Caco-2 (cell line): ENCODE data around the gene ATP1A1. TPM values are rescaled to one million over a fixed set of nuclear protein-coding genes. Genes with fewer than 3 reads are reported as not detected.

ENCODE experiments used
- BruUV-seq: library from RNA; stranded (reverse); fragments of 400-500 nt; replicated peaks from 2 replicates; lab custom pipeline; 2021; lab: Mats Ljungman, UMichigan
- CTCF ChIA-PET: fragments of 300-600 bp; sonication (Branson Sonifier 250); formaldehyde crosslinking; loops from one replicate; lab custom pipeline; 2022; ENCODE audit warnings: antibody characterized with exemption; lab: Charles Lee
- POLR2A ChIA-PET: fragments of 300-600 bp; sonication (Branson Sonifier 250); formaldehyde crosslinking; loops from one replicate; lab custom pipeline; 2022; ENCODE audit warnings: antibody characterized with exemption; lab: Charles Lee
- DNase-seq, 2 experiments: peaks; one replicate each; pipeline versions ENCODE4 v3.0.0 to v3.0.0-alpha.2; 2020 to 2022
- H3K27me3 ChIP-seq: replicated peaks from 2 replicates; pipeline ENCODE4 v1.6.0; 2011; ENCODE audit warnings: low read length; ENCODE audit not compliant: control insufficient read depth, insufficient read depth
- H3K36me3 ChIP-seq: 2 replicates; pipeline ENCODE4 v1.5.1; 2011; ENCODE audit warnings: low read length; ENCODE audit not compliant: control insufficient read depth, insufficient read depth
- H3K4me1 ChIP-seq: fragments of 250-450 bp; sonication (Bioruptor Pico); 2 replicates; pipeline ENCODE4 v1.5.1; 2020; ENCODE audit warnings: mild to moderate bottlenecking
- H3K4me3 ChIP-seq: 2 replicates; pipeline ENCODE4 v1.5.1; 2011; ENCODE audit warnings: low read depth, mild to moderate bottlenecking, control low read depth, low read length
- H3K9me3 ChIP-seq: fragments of 250-450 bp; sonication (Bioruptor Pico); 2 replicates; pipeline ENCODE4 v1.5.1; 2020; ENCODE audit warnings: mild to moderate bottlenecking, moderate library complexity
- H3K27ac Mint-ChIP-seq: one replicate; pipeline ENCODE4 v1.8.0; 2022; ENCODE audit warnings: mixed read lengths; ENCODE audit not compliant: unreplicated experiment
- H3K27me3 Mint-ChIP-seq: one replicate; pipeline ENCODE4 v1.8.0; 2022; ENCODE audit warnings: mixed read lengths; ENCODE audit not compliant: insufficient read depth, unreplicated experiment
- H3K36me3 Mint-ChIP-seq: one replicate; pipeline ENCODE4 v1.8.0; 2022; ENCODE audit warnings: mild to moderate bottlenecking, mixed read lengths; ENCODE audit not compliant: insufficient read depth, unreplicated experiment
- H3K4me1 Mint-ChIP-seq: one replicate; pipeline ENCODE4 v1.8.0; 2022; ENCODE audit warnings: low read depth, mixed read lengths; ENCODE audit not compliant: unreplicated experiment
- H3K4me3 Mint-ChIP-seq: one replicate; pipeline ENCODE4 v1.8.0; 2022; ENCODE audit warnings: mild to moderate bottlenecking, moderate library complexity, mixed read lengths; ENCODE audit not compliant: unreplicated experiment
- H3K9me3 Mint-ChIP-seq: one replicate; pipeline ENCODE4 v1.8.0; 2022; ENCODE audit warnings: mixed read lengths; ENCODE audit not compliant: unreplicated experiment
- intact Hi-C: fragments of 100-400 bp; cut with micrococcal nuclease; formaldehyde crosslinking; loops from one replicate; pipeline ENCODE4 v1.10.0; 2022; ENCODE audit not compliant: unreplicated experiment
- total RNA-seq: library from RNA; stranded (reverse); gene quantifications from 2 replicates; pipeline ENCODE4 v1.2.3, GENCODE V29; 2022
- TF ChIP-seq, protein P1 (sequence below), 2 experiments: fragments of 200-600 bp in 1 of 2; IDR thresholded peaks; 1 replicate in 1 of 2; 2 replicates in 1 of 2; pipeline versions ENCODE4 v1.5.1 to v1.8.0; 2011 to 2022; ENCODE audit warnings: antibody characterized with exemption in 1 of 2, control low read depth in 1 of 2, inconsistent platforms in 1 of 2, low read depth in 1 of 2, low read length in 1 of 2, mild to moderate bottlenecking in 1 of 2, moderate library complexity in 1 of 2; ENCODE audit not compliant: insufficient read depth in 1 of 2, severe bottlenecking in 1 of 2, unreplicated experiment in 1 of 2

The ATP1A1 gene
- total RNA-seq, 1 experiment from 2014 or later: 508 TPM

DNA sequence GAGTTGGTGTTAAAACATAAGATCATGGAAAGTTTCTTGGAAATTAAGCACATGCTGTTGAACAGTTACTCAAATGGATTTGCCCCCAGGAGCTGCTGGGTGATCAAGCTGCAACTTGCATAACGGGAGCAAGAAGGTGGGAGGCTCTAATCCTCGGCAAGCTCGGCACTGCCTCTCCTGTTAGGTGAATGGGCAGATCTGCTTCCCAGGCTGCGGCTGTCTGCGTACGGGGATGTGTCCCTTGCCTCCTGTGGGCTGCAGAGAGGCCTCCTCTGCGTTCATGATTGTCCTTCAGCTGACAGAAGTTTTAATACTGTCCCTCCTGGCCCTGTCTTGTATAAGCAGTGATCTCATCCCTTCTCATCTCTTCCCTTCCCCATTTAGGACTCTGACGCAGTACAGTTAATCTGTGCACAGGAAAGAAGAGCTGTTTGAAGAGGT lies 36.7 kb downstream of the ATP1A1 start:
- Mint-ChIP-seq H3K36me3 (peaks cover 33% of the 10 kb centered on the region), H3K27ac (no peak overlapping the region), H3K9me3 (no peaks in the 10 kb centered on the region), H3K27me3 (no peaks in the 10 kb centered on the region), H3K4me3 (no peak overlapping the region), H3K4me1 (no peaks in the 10 kb centered on the region)
- TF ChIP-seq, protein P1, sequence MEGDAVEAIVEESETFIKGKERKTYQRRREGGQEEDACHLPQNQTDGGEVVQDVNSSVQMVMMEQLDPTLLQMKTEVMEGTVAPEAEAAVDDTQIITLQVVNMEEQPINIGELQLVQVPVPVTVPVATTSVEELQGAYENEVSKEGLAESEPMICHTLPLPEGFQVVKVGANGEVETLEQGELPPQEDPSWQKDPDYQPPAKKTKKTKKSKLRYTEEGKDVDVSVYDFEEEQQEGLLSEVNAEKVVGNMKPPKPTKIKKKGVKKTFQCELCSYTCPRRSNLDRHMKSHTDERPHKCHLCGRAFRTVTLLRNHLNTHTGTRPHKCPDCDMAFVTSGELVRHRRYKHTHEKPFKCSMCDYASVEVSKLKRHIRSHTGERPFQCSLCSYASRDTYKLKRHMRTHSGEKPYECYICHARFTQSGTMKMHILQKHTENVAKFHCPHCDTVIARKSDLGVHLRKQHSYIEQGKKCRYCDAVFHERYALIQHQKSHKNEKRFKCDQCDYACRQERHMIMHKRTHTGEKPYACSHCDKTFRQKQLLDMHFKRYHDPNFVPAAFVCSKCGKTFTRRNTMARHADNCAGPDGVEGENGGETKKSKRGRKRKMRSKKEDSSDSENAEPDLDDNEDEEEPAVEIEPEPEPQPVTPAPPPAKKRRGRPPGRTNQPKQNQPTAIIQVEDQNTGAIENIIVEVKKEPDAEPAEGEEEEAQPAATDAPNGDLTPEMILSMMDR (IDR thresholded peaks at IDR 0.05; ENCODE audit: insufficient read depth in 1 of 2, low read depth in 1 of 2, low read length in 1 of 2, severe bottlenecking in 1 of 2, unreplicated experiment in 1 of 2): no peak
- no peak for DNase-seq
- H3K27me3 ChIP-seq: no peaks in the 10 kb centered on the region
- peaks cover 11% of the 10 kb centered on the region for H3K4me1 ChIP-seq
- H3K9me3 ChIP-seq: no peaks in the 10 kb centered on the region
- ChIA-PET CTCF (no interaction called here), POLR2A (no interaction called here)
- intact Hi-C loops: loop anchor here (5.0 kb wide), 1 partner anchor 272 kb away; no protein-coding TSS in a partner anchor
- no peaks in the 10 kb centered on the region for H3K36me3 ChIP-seq
- H3K4me3 ChIP-seq: no peak overlapping the region
- BruUV-seq: no TSS peak

DNA sequence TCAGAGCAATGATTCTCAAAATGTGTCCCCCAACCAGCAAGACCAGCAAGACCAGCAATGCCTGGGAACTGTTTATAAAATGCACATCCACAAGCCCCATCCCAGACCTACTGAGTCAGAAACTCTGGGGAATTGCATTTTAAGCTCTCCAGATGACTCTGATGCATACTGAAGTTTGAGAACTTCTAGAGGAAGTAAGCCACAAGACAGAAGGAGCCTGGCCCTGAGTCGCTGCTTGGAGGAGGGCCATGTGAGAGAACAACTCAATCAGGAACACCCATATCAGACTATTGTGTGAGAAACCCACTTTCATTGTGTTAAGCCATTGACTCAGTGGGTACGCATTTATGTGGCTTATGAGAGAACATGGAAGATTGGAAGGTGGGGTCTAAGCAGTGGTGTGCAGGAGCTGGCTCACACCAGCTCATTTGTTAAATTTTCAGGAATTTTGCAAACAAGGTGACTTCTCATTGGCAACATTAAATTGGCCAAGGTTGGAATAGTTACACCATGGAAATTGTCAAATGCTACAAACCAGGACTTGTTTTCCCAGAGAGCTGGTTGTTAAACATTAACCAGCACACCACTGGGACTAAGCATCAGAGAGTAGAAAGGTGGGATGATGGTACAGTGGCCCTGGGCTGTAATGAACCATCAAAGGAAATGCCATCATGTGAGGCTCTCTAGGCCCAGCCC lies 38.9 kb downstream of the ATP1A1 start:
- DNase-seq: peak; percentile 60 to 67
- POLR2A ChIA-PET: interaction anchor here (1.1 kb wide), 1 partner anchor 74 kb away, joined by 3 read pairs; no protein-coding TSS in a partner anchor

DNA sequence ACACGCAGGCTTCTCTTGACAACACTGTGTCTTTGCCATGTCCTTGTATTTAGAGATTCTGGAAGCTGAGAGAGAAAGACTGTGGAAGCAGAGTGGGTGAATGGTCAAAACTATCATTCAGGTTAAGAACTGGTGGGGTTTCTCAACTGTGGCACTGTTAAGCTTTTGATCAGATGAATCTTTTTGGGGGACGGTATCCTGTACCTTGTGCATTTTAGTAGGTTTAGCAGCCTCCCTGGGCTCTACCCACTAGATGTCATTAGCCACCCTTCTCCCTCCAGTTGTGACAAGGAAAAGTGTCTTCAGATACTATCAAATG lies 39.4 kb downstream of the ATP1A1 start:
- no peak overlapping the region for H3K27ac Mint-ChIP-seq
- TF ChIP-seq, protein P1 (IDR thresholded peaks at IDR 0.05; ENCODE audit: insufficient read depth in 1 of 2, low read depth in 1 of 2, low read length in 1 of 2, severe bottlenecking in 1 of 2, unreplicated experiment in 1 of 2): no peak
- ChIA-PET CTCF (interaction anchor here (1.0 to 1.3 kb wide), 2 partner anchors 73 to 273 kb away, joined by 5 to 11 read pairs; no protein-coding TSS in a partner anchor), POLR2A (interaction anchor here (1.1 kb wide), 1 partner anchor 73 kb away, joined by 3 read pairs; no protein-coding TSS in a partner anchor)
- no peaks in the 10 kb centered on the region for H3K27me3 Mint-ChIP-seq
- no peak for DNase-seq
- H3K36me3 ChIP-seq: no peaks in the 10 kb centered on the region
- H3K4me3 ChIP-seq: no peak overlapping the region
- H3K9me3 Mint-ChIP-seq: no peaks in the 10 kb centered on the region
- no peaks in the 10 kb centered on the region for H3K4me1 Mint-ChIP-seq
- intact Hi-C loops: loop anchor here (1.0 to 5.0 kb wide), 2 partner anchors 73 to 275 kb away; no protein-coding TSS in a partner anchor
- peaks cover 16% of the 10 kb centered on the region for H3K4me1 ChIP-seq
- H3K9me3 ChIP-seq: no peaks in the 10 kb centered on the region
- H3K4me3 Mint-ChIP-seq: no peak overlapping the region
- H3K27me3 ChIP-seq: no peaks in the 10 kb centered on the region
- no TSS peak for BruUV-seq
- H3K36me3 Mint-ChIP-seq: peaks cover 8% of the 10 kb centered on the region

More for the DNA sequence above, 38.9 kb downstream of the ATP1A1 start:
- Histone ChIP-seq H3K36me3 (no peaks in the 10 kb centered on the region), H3K27me3 (no peaks in the 10 kb centered on the region), H3K4me3 (no peak overlapping the region), H3K9me3 (no peaks in the 10 kb centered on the region), H3K4me1 (peaks cover 16% of the 10 kb centered on the region)
- no peaks in the 10 kb centered on the region for H3K4me1 Mint-ChIP-seq
- H3K27me3 Mint-ChIP-seq: no peaks in the 10 kb centered on the region
- TF ChIP-seq, protein P1 (IDR thresholded peaks at IDR 0.05; ENCODE audit: insufficient read depth in 1 of 2, low read depth in 1 of 2, low read length in 1 of 2, severe bottlenecking in 1 of 2, unreplicated experiment in 1 of 2): no peak
- CTCF ChIA-PET: interaction anchor here (1.0 to 1.3 kb wide), 2 partner anchors 73 to 273 kb away, joined by 5 to 11 read pairs; no protein-coding TSS in a partner anchor
- intact Hi-C loops: loop anchor here (1.0 to 5.0 kb wide), 2 partner anchors 73 to 275 kb away; no protein-coding TSS in a partner anchor
- peaks cover 13% of the 10 kb centered on the region for H3K36me3 Mint-ChIP-seq
- BruUV-seq: no TSS peak
- no peak overlapping the region for H3K27ac Mint-ChIP-seq
- no peaks in the 10 kb centered on the region for H3K9me3 Mint-ChIP-seq
- H3K4me3 Mint-ChIP-seq: no peak overlapping the region
